Measurements from ENCODE around the gene MYL1. TPM values are rescaled to one million over a fixed set of nuclear protein-coding genes. Genes with fewer than 3 reads are reported as not detected.

MYL1 gene
- total RNA-seq, 2 experiments from 2014 or later = not detected

GRCh38 chr2:210318891-210319290, 3.9 kb upstream of the MYL1 start:
- Histone ChIP-seq H3K79me2 (ENCODE audit: insufficient read depth, low read depth, low read length) (no peaks in the 10 kb centered on the region), H2AFZ (ENCODE audit: low read length) (no peak overlapping the region), H3K36me3 (ENCODE audit: insufficient read depth, low read length) (no peaks in the 10 kb centered on the region), H3K4me2 (ENCODE audit: low read length) (no peak overlapping the region), H3K4me1 (ENCODE audit: insufficient read depth, low read length, poor library complexity, severe bottlenecking) (no peaks in the 10 kb centered on the region), H3K9me3 (ENCODE audit: low read length) (no peaks in the 10 kb centered on the region), H3K27ac (ENCODE audit: low read depth, low read length, poor library complexity, severe bottlenecking) (no peak overlapping the region), H3K4me3 (ENCODE audit: low read depth, low read length, poor library complexity, severe bottlenecking) (no peak overlapping the region), H4K20me1 (ENCODE audit: insufficient read depth, low read length) (no peaks in the 10 kb centered on the region), H3K9me2 (ENCODE audit: insufficient read depth, low read length) (no peaks in the 10 kb centered on the region)
- BruUV-seq (replicated peaks) = no TSS peak
- ChIA-PET POLR2A (interaction anchor here (0.6 kb wide), 1 partner anchor 326 kb away, joined by 3 read pairs; no protein-coding TSS in a partner anchor), CTCF (ENCODE audit: unreplicated experiment) (no interaction called here)
- intact Hi-C loops (cut with micrococcal nuclease; ENCODE audit: unreplicated experiment) = no loop called here
- TF ChIP-seq EZH2phosphoT487 (IDR thresholded peaks at IDR 0.05; ENCODE audit: borderline replicate concordance, low read depth, low read length) (no peak), CTCF (conservative IDR thresholded peaks at IDR 0.05; ENCODE audit: low read length) (no peak)
- DNase-seq (ENCODE audit: low spot score) = no peak

- Histone ChIP-seq H3K4me3 (ENCODE audit: low read depth, low read length, poor library complexity, severe bottlenecking) (no peak overlapping the region), H3K79me2 (ENCODE audit: insufficient read depth, low read depth, low read length) (no peaks in the 10 kb centered on the region), H3K4me1 (ENCODE audit: insufficient read depth, low read length, poor library complexity, severe bottlenecking) (no peaks in the 10 kb centered on the region), H3K4me2 (ENCODE audit: low read length) (no peak overlapping the region), H3K9me3 (ENCODE audit: low read length) (no peaks in the 10 kb centered on the region), H3K27ac (ENCODE audit: low read depth, low read length, poor library complexity, severe bottlenecking) (no peak overlapping the region), H3K36me3 (ENCODE audit: insufficient read depth, low read length) (no peaks in the 10 kb centered on the region), H2AFZ (ENCODE audit: low read length) (no peak overlapping the region), H3K9me2 (ENCODE audit: insufficient read depth, low read length) (no peaks in the 10 kb centered on the region), H4K20me1 (ENCODE audit: insufficient read depth, low read length) (no peaks in the 10 kb centered on the region)
- POLR2A ChIA-PET = interaction anchor here (0.6 kb wide), 2 partner anchors 326 to 1994 kb away, joined by 3 read pairs; no protein-coding TSS in a partner anchor
- TF ChIP-seq EZH2phosphoT487 (IDR thresholded peaks at IDR 0.05; ENCODE audit: borderline replicate concordance, low read depth, low read length) (no peak), CTCF (conservative IDR thresholded peaks at IDR 0.05; ENCODE audit: low read length) (no peak)
- CTCF ChIA-PET (ENCODE audit: unreplicated experiment) = no interaction called here
- DNase-seq (ENCODE audit: low spot score) = no peak
- intact Hi-C loops (cut with micrococcal nuclease; ENCODE audit: unreplicated experiment) = no loop called here
- no TSS peak for BruUV-seq (replicated peaks)
Measured at GRCh38 chr2:210318486-210318885, 3.5 kb upstream of the MYL1 start.

DNA sequence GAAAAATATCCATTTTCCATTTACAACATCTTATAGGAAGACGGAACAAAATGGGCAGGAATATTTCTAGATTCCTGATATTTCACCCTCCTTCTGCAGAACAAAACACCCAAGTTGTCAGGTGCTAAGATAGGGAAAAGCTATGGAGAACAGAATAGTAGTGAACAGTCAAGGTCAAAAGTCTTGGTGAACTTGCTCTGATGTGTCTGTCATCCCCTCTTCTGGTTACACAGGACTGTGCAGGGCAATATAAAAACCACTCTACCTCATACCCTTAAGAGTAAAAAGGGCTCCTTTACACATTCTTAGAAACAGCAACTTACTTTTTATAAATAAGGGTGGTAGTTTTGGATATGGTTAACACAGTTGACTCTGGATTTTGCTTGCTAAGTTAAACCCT, 4.4 kb downstream of the MYL1 start:
- no peaks in the 10 kb centered on the region for H4K20me1 ChIP-seq (ENCODE audit: insufficient read depth, low read length)
- ChIA-PET POLR2A (no interaction called here), CTCF (ENCODE audit: unreplicated experiment) (no interaction called here)
- intact Hi-C loops (cut with micrococcal nuclease; ENCODE audit: unreplicated experiment) = no loop called here
- no peak overlapping the region for H3K4me2 ChIP-seq (ENCODE audit: low read length)
- no peak overlapping the region for H2AFZ ChIP-seq (ENCODE audit: low read length)
- no peak for TF ChIP-seq CTCF (conservative IDR thresholded peaks at IDR 0.05; ENCODE audit: low read length)
- no peak for TF ChIP-seq EZH2phosphoT487 (IDR thresholded peaks at IDR 0.05; ENCODE audit: borderline replicate concordance, low read depth, low read length)
- no peaks in the 10 kb centered on the region for H3K9me2 ChIP-seq (ENCODE audit: insufficient read depth, low read length)
- H3K9me3 ChIP-seq (ENCODE audit: low read length) = no peaks in the 10 kb centered on the region
- H3K27ac ChIP-seq (ENCODE audit: low read depth, low read length, poor library complexity, severe bottlenecking) = no peak overlapping the region
- no peaks in the 10 kb centered on the region for H3K79me2 ChIP-seq (ENCODE audit: insufficient read depth, low read depth, low read length)
- no peaks in the 10 kb centered on the region for H3K4me1 ChIP-seq (ENCODE audit: insufficient read depth, low read length, poor library complexity, severe bottlenecking)
- no TSS peak for BruUV-seq (replicated peaks)
- no peaks in the 10 kb centered on the region for H3K36me3 ChIP-seq (ENCODE audit: insufficient read depth, low read length)
- no peak overlapping the region for H3K4me3 ChIP-seq (ENCODE audit: low read depth, low read length, poor library complexity, severe bottlenecking)
- DNase-seq (ENCODE audit: low spot score) = no peak
